ENCODE results near the gene GLRA3.

The GLRA3 gene

GRCh38 chr4:174607792-174608191 is 221.3 kb downstream of the GLRA3 start:
- TF ChIP-seq TCF12 (IDR thresholded peaks at IDR 0.05; ENCODE audit: low read depth): no peak
- TF ChIP-seq MAX (IDR thresholded peaks at IDR 0.05): no peak
- TF ChIP-seq EGR1 (IDR thresholded peaks at IDR 0.05): no peak
- TF ChIP-seq NFIC (IDR thresholded peaks at IDR 0.05): no peak
- no peak for TF ChIP-seq RAD21 (IDR thresholded peaks at IDR 0.05; ENCODE audit: low read depth)
- no peak for TF ChIP-seq FOXM1 (IDR thresholded peaks at IDR 0.05; ENCODE audit: borderline replicate concordance, low read depth)

- TF ChIP-seq USF1 (IDR thresholded peaks at IDR 0.05) (no peak), NFIC (IDR thresholded peaks at IDR 0.05) (no peak), RAD21 (IDR thresholded peaks at IDR 0.05; ENCODE audit: low read depth) (no peak), EGR1 (IDR thresholded peaks at IDR 0.05) (no peak), CEBPB (IDR thresholded peaks at IDR 0.05) (no peak), YY1 (IDR thresholded peaks at IDR 0.05; ENCODE audit: low read depth) (no peak), ZBTB7A (IDR thresholded peaks at IDR 0.05; ENCODE audit: low read depth) (no peak), REST (IDR thresholded peaks at IDR 0.05; ENCODE audit: low read depth) (no peak), FOXM1 (IDR thresholded peaks at IDR 0.05; ENCODE audit: borderline replicate concordance, low read depth) (no peak), TEAD4 (IDR thresholded peaks at IDR 0.05) (no peak), CREB1 (IDR thresholded peaks at IDR 0.05; ENCODE audit: low read depth) (no peak), TAF1 (IDR thresholded peaks at IDR 0.05; ENCODE audit: low read depth) (no peak), EP300 (IDR thresholded peaks at IDR 0.05; ENCODE audit: borderline replicate concordance) (no peak), TCF12 (IDR thresholded peaks at IDR 0.05; ENCODE audit: low read depth) (no peak)
These were observed 224.8 kb downstream of the GLRA3 start for GRCh38 chr4:174604198-174604597.

- TF ChIP-seq MAX (IDR thresholded peaks at IDR 0.05): no peak
- no peak for TF ChIP-seq REST (IDR thresholded peaks at IDR 0.05; ENCODE audit: low read depth)
- TF ChIP-seq TCF12 (IDR thresholded peaks at IDR 0.05; ENCODE audit: low read depth): no peak
- no peak for TF ChIP-seq CEBPB (IDR thresholded peaks at IDR 0.05)
These were observed 228.7 kb downstream of the GLRA3 start for GRCh38 chr4:174600391-174600790.

DNA sequence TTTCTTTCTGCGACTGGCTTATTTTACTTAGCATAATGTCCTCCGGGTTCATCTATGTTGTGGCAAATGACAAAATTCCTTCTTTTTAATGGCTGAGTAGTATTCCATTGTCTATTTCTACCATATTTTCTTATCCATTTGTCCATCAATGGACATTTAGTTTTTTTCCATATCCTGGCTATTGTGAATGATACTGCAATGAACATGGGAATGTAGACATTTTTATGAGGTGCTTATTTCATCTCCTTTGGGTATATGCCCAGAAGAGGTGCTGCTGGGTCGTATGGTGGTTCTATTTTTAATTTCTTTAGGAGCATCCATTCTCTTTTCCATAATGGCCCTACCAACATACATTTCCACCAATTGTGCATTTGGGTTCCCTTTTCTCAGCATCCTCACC is 230.2 kb downstream of the GLRA3 start:
- TF ChIP-seq CEBPB (IDR thresholded peaks at IDR 0.05) (no peak), RAD21 (IDR thresholded peaks at IDR 0.05; ENCODE audit: low read depth) (no peak), EP300 (IDR thresholded peaks at IDR 0.05; ENCODE audit: borderline replicate concordance) (no peak), MAX (IDR thresholded peaks at IDR 0.05) (no peak), YY1 (IDR thresholded peaks at IDR 0.05; ENCODE audit: low read depth) (no peak), TAF1 (IDR thresholded peaks at IDR 0.05; ENCODE audit: low read depth) (no peak), ZBTB7A (IDR thresholded peaks at IDR 0.05; ENCODE audit: low read depth) (no peak), EGR1 (IDR thresholded peaks at IDR 0.05) (no peak), CREB1 (IDR thresholded peaks at IDR 0.05; ENCODE audit: low read depth) (no peak), USF1 (IDR thresholded peaks at IDR 0.05) (no peak), TEAD4 (IDR thresholded peaks at IDR 0.05) (no peak), REST (IDR thresholded peaks at IDR 0.05; ENCODE audit: low read depth) (no peak), NFIC (IDR thresholded peaks at IDR 0.05) (no peak)

- TF ChIP-seq ZBTB7A (IDR thresholded peaks at IDR 0.05; ENCODE audit: low read depth): no peak
These were observed 232.5 kb downstream of the GLRA3 start for GRCh38 chr4:174596513-174596912.

All from Ishikawa (cell line).